ENCODE measurements around the gene LRRC37B.
"Not testable (repeated sequence)": the region's sequence is repeated elsewhere in the genome, so short reads cannot be mapped to it uniquely, and the experiment has no call there.

DNA sequence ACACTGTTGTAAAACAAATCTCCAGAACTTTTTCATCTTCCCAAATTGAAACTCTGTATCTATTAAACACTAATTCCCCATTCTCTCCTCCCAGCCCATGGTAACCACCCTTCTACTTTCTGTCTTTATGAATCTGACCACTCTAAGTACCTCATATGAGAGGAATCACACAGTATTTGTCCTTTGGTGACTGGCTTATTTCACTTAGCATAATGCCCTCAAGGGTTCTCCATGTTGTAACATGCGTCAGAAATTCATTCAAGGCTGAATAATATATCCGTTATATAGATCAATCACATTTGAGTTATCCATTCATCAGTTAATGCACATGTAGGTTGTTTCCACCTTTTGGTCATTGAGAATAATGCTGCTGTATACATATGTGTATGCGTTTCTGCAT lies 48.2 kb downstream of the LRRC37B start:
- TF ChIP-seq CTCF (IDR thresholded peaks at IDR 0.05 in 4 of 5, conservative IDR thresholded peaks at IDR 0.05 in 1 of 5); POLR2A (IDR thresholded peaks at IDR 0.05): not testable (repeated sequence)
